K562 (cell line): ENCODE data around the gene MAP1LC3A.

Experiments used
- HDAC6 ChIP-seq: IDR thresholded peaks from 2 replicates; pipeline ENCODE4 v1.6.1; 2012; ENCODE audit warnings: low read depth, mild to moderate bottlenecking, control low read depth, inconsistent platforms, low read length, moderate library complexity
- TCF3 ChIP-seq: sonication (generic); formaldehyde crosslinking; IDR thresholded peaks from 2 replicates; pipeline ENCODE4 v1.4.0; 2020; ENCODE audit warnings: mild to moderate bottlenecking, missing genetic modification reagents

GRCh38 chr20:34560614-34561013 is 2.1 kb downstream of the MAP1LC3A start:
- TF ChIP-seq HDAC6 (no peak), TCF3 (CRISPR knock-in tag) (no peak)
